Progenitor cell of endocrine pancreas (in vitro differentiated cells): ENCODE measurements around the gene UCKL1. TPM values are rescaled to one million over a fixed set of nuclear protein-coding genes. Genes with fewer than 3 reads are reported as not detected.

Experiments
- DNase-seq: peaks from one replicate; pipeline ENCODE4 v3.0.0; 2021; ENCODE audit warnings: low spot score; ENCODE audit not compliant: unreplicated experiment
- H3K27ac Mint-ChIP-seq: 2 replicates; pipeline ENCODE4 v1.8.0; 2021; ENCODE audit warnings: mild to moderate bottlenecking, moderate library complexity, mixed read lengths
- H3K27me3 Mint-ChIP-seq: 2 replicates; pipeline ENCODE4 v1.8.0; 2021; ENCODE audit warnings: mixed read lengths
- H3K36me3 Mint-ChIP-seq: 2 replicates; pipeline ENCODE4 v1.8.0; 2022; ENCODE audit warnings: mixed read lengths; ENCODE audit not compliant: insufficient read depth
- H3K4me1 Mint-ChIP-seq: 2 replicates; pipeline ENCODE4 v1.8.0; 2021; ENCODE audit warnings: low read depth, mixed read lengths
- H3K4me3 Mint-ChIP-seq: 2 replicates; pipeline ENCODE4 v1.8.0; 2021; ENCODE audit warnings: low read depth, mild to moderate bottlenecking, moderate library complexity, mixed read lengths
- H3K9me3 Mint-ChIP-seq: 2 replicates; pipeline ENCODE4 v1.8.0; 2021; ENCODE audit warnings: low read depth, mixed read lengths
- CTCF ChIP-seq: fragments of 200-600 bp; sonication (generic); IDR thresholded peaks from one replicate; pipeline ENCODE4 v1.5.0; 2021; ENCODE audit warnings: antibody characterized with exemption, mild to moderate bottlenecking; ENCODE audit not compliant: unreplicated experiment
- total RNA-seq: library from RNA; stranded (reverse); gene quantifications from 2 replicates; pipeline ENCODE4 v1.2.1, GENCODE V29; 2021

UCKL1 gene
- total RNA-seq, 1 donor from 2014 or later: 79.2 TPM

- no peak for DNase-seq
- peak overlapping the region; percentile 81 for H3K27ac Mint-ChIP-seq
- no peaks in the 10 kb centered on the region for H3K36me3 Mint-ChIP-seq
- TF ChIP-seq CTCF: no peak
- no peaks in the 10 kb centered on the region for H3K9me3 Mint-ChIP-seq
- no peaks in the 10 kb centered on the region for H3K27me3 Mint-ChIP-seq
- peaks cover 25% of the 10 kb centered on the region for H3K4me1 Mint-ChIP-seq
- peak overlapping the region; percentile 79 for H3K4me3 Mint-ChIP-seq
These were observed 2.3 kb downstream of the UCKL1 start for GRCh38 chr20:63953764-63954429.

- H3K4me1 Mint-ChIP-seq: peaks cover 29% of the 10 kb centered on the region
- TF ChIP-seq CTCF: no peak
- H3K27ac Mint-ChIP-seq: no peak overlapping the region
- H3K9me3 Mint-ChIP-seq: no peaks in the 10 kb centered on the region
- no peak overlapping the region for H3K4me3 Mint-ChIP-seq
- no peak for DNase-seq
- H3K27me3 Mint-ChIP-seq: no peaks in the 10 kb centered on the region
- H3K36me3 Mint-ChIP-seq: no peaks in the 10 kb centered on the region
These were observed 3.4 kb downstream of the UCKL1 start for GRCh38 chr20:63952769-63953168.

GRCh38 chr20:63952210-63952535, 4.0 kb downstream of the UCKL1 start:
- no peak for TF ChIP-seq CTCF
- Mint-ChIP-seq H3K9me3 (no peaks in the 10 kb centered on the region), H3K36me3 (no peaks in the 10 kb centered on the region), H3K4me1 (peaks cover 29% of the 10 kb centered on the region), H3K27me3 (no peaks in the 10 kb centered on the region), H3K27ac (no peak overlapping the region), H3K4me3 (no peak overlapping the region)
- no peak for DNase-seq

- no peaks in the 10 kb centered on the region for H3K9me3 Mint-ChIP-seq
- peaks cover 29% of the 10 kb centered on the region for H3K4me1 Mint-ChIP-seq
- H3K36me3 Mint-ChIP-seq: no peaks in the 10 kb centered on the region
- DNase-seq: no peak
- H3K4me3 Mint-ChIP-seq: no peak overlapping the region
- no peak overlapping the region for H3K27ac Mint-ChIP-seq
- H3K27me3 Mint-ChIP-seq: no peaks in the 10 kb centered on the region
- TF ChIP-seq CTCF: no peak
These were observed 4.6 kb downstream of the UCKL1 start for GRCh38 chr20:63951398-63952209.

GRCh38 chr20:63950701-63951397, 5.4 kb downstream of the UCKL1 start:
- H3K9me3 Mint-ChIP-seq: no peaks in the 10 kb centered on the region
- H3K4me1 Mint-ChIP-seq: peaks cover 29% of the 10 kb centered on the region
- no peak overlapping the region for H3K27ac Mint-ChIP-seq
- no peaks in the 10 kb centered on the region for H3K27me3 Mint-ChIP-seq
- DNase-seq: no peak
- TF ChIP-seq CTCF: no peak
- H3K4me3 Mint-ChIP-seq: no peak overlapping the region
- no peaks in the 10 kb centered on the region for H3K36me3 Mint-ChIP-seq
